GM21528 (cell line): ENCODE data around the gene ZNF302.
"Not testable (repeated sequence)": the region's sequence is repeated elsewhere in the genome, so short reads cannot be mapped to it uniquely, and the experiment has no call there.

ENCODE experiments used
- ATAC-seq: cut with Tn5 transposase; IDR thresholded peaks from one replicate; pipeline ENCODE4 v1.9.1; 2021; ENCODE audit warnings: mild to moderate bottlenecking, moderate library complexity; ENCODE audit not compliant: unreplicated experiment, low FRiP score

The ZNF302 gene

GRCh38 chr19:34677386-34678084 is at the start of gene ZNF302:
TSS of gene ZNF302 (plus strand) at chr19:34677678. CDS start at chr19:34678805, 1,127 bp downstream.
- ATAC-seq, result peak; percentile 90

- no peak for ATAC-seq
Observed at GRCh38 chr19:34633802-34634201, 43.7 kb upstream of the ZNF302 start.

GRCh38 chr19:34639491-34640085 is 37.9 kb upstream of the ZNF302 start:
- ATAC-seq, result no peak

GRCh38 chr19:34642241-34642640 is 35.2 kb upstream of the ZNF302 start:
- ATAC-seq, result no peak

GRCh38 chr19:34644991-34645461 is 32.5 kb upstream of the ZNF302 start:
- no peak for ATAC-seq

- no peak for ATAC-seq
Observed at GRCh38 chr19:34645551-34645950, 31.9 kb upstream of the ZNF302 start.

GRCh38 chr19:34649886-34650543 is 27.5 kb upstream of the ZNF302 start:
- no peak for ATAC-seq

GRCh38 chr19:34651747-34652146 is 25.7 kb upstream of the ZNF302 start:
- ATAC-seq, result no peak

GRCh38 chr19:34654796-34655195 is 22.7 kb upstream of the ZNF302 start:
- no peak for ATAC-seq

GRCh38 chr19:34655651-34656050 is 21.8 kb upstream of the ZNF302 start:
- no peak for ATAC-seq

GRCh38 chr19:34661357-34661756 is 16.1 kb upstream of the ZNF302 start:
- ATAC-seq, result no peak

- ATAC-seq, result no peak
Observed at GRCh38 chr19:34662919-34663318, 14.6 kb upstream of the ZNF302 start.

GRCh38 chr19:34664168-34664567 is 13.3 kb upstream of the ZNF302 start:
- no peak for ATAC-seq

- no peak for ATAC-seq
Observed at GRCh38 chr19:34664870-34665269, 12.6 kb upstream of the ZNF302 start.

GRCh38 chr19:34665275-34665674 is 12.2 kb upstream of the ZNF302 start:
- not testable (repeated sequence) for ATAC-seq

GRCh38 chr19:34666200-34666957 is 11.1 kb upstream of the ZNF302 start:
- no peak for ATAC-seq

- no peak for ATAC-seq
Observed at GRCh38 chr19:34666958-34667265, 10.6 kb upstream of the ZNF302 start.

GRCh38 chr19:34667349-34668076 is 10.0 kb upstream of the ZNF302 start:
- no peak for ATAC-seq

- ATAC-seq, result not testable (repeated sequence)
Observed at GRCh38 chr19:34668077-34668689, 9.3 kb upstream of the ZNF302 start.

- ATAC-seq, result not testable (repeated sequence)
Observed at GRCh38 chr19:34668690-34669089, 8.8 kb upstream of the ZNF302 start.
